NCI-H524 (cell line): Measurements from ENCODE around the gene KCNQ2.
A peak's percentile ranks its signal among the peaks of the same experiment; 100 is the strongest.

Experiments
- DNase-seq, 2 experiments: peaks; one replicate each; lab custom pipeline; 2025; lab: John Stamatoyannopoulos, UW

KCNQ2 gene

GRCh38 chr20:63501818-63502670 is 29.6 kb upstream of the KCNQ2 start:
- DNase-seq, result peak; percentile 85 to 87

- peak in 1 of 2 experiments; percentile 66 for DNase-seq
Observed at GRCh38 chr20:63500902-63501817, 28.7 kb upstream of the KCNQ2 start.

- no peak for DNase-seq
Observed at GRCh38 chr20:63500151-63500901, 27.9 kb upstream of the KCNQ2 start.

GRCh38 chr20:63499338-63499969 is 27.0 kb upstream of the KCNQ2 start:
- DNase-seq, result peak in 1 of 2 experiments; percentile 55

- peak in 1 of 2 experiments; percentile 66 for DNase-seq
Observed at GRCh38 chr20:63498960-63499337, 26.5 kb upstream of the KCNQ2 start, which contains the start of gene EEF1A2. EEF1A2 (minus strand) TSS chr20:63499083; CDS start chr20:63497763, 1,320 bp downstream.

GRCh38 chr20:63497946-63498935 is 25.8 kb upstream of the KCNQ2 start:
- DNase-seq, result peak in 1 of 2 experiments; percentile 46

- no peak for DNase-seq
Observed at GRCh38 chr20:63497138-63497945, 24.9 kb upstream of the KCNQ2 start.

GRCh38 chr20:63496596-63497120 is 24.2 kb upstream of the KCNQ2 start:
- DNase-seq, result no peak

GRCh38 chr20:63495741-63496595 is 23.5 kb upstream of the KCNQ2 start:
- DNase-seq, result peak in 1 of 2 experiments; percentile 54

GRCh38 chr20:63495167-63495720 is 22.8 kb upstream of the KCNQ2 start:
- no peak for DNase-seq

GRCh38 chr20:63494420-63495166 is 22.1 kb upstream of the KCNQ2 start:
- no peak for DNase-seq

GRCh38 chr20:63494084-63494419 is 21.6 kb upstream of the KCNQ2 start:
- no peak for DNase-seq

GRCh38 chr20:63493563-63494020 is 21.1 kb upstream of the KCNQ2 start:
- DNase-seq, result no peak

GRCh38 chr20:63492982-63493381 is 20.5 kb upstream of the KCNQ2 start:
- DNase-seq, result no peak

GRCh38 chr20:63492518-63492917 is 20.1 kb upstream of the KCNQ2 start:
- DNase-seq, result no peak

- DNase-seq, result no peak
Observed at GRCh38 chr20:63491635-63492230, 19.3 kb upstream of the KCNQ2 start.

- DNase-seq, result no peak
Observed at GRCh38 chr20:63491078-63491477, 18.6 kb upstream of the KCNQ2 start.
